GM12874 (cell line): ENCODE measurements around the gene PLXND1.

ENCODE experiments used
- TF ChIP-seq, protein P1 (sequence below): IDR thresholded peaks from 2 replicates; pipeline ENCODE4 v1.5.1; 2011; ENCODE audit warnings: low read depth, mild to moderate bottlenecking, control low read depth, low read length, moderate library complexity; ENCODE audit not compliant: insufficient read depth

PLXND1 gene

DNA sequence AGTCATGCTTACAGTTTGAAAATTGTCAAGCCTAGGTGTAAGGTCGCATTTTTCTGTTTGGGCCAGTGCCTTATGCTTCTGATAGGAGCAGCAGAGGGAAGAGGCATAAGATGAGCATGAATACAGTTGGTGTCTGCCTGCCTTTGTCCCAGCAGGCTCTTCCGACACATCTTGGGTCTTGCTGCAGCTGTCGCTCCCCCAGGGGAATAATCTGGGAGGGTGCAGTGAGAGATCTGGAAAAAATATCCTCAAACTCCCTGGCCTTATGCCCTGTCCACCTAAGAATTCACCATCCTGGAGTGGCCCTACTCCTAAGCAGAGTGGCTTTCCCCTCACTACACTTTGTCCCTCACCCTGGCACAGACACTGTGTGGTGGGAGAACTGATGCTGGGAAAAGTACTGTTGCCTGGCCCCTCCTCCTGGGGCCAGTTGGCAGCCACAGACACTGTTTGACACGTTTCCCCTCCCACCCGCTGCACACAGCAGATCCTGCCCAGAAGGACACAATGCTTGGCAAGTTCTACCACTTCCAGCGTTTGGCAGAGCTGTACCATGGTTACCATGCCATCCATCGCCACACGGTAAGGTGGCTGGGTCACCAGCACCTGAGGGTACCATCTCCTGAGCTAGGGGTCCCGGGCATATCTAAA lies 99.2 kb downstream of the PLXND1 start:
- TF ChIP-seq, protein P1, sequence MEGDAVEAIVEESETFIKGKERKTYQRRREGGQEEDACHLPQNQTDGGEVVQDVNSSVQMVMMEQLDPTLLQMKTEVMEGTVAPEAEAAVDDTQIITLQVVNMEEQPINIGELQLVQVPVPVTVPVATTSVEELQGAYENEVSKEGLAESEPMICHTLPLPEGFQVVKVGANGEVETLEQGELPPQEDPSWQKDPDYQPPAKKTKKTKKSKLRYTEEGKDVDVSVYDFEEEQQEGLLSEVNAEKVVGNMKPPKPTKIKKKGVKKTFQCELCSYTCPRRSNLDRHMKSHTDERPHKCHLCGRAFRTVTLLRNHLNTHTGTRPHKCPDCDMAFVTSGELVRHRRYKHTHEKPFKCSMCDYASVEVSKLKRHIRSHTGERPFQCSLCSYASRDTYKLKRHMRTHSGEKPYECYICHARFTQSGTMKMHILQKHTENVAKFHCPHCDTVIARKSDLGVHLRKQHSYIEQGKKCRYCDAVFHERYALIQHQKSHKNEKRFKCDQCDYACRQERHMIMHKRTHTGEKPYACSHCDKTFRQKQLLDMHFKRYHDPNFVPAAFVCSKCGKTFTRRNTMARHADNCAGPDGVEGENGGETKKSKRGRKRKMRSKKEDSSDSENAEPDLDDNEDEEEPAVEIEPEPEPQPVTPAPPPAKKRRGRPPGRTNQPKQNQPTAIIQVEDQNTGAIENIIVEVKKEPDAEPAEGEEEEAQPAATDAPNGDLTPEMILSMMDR = no peak

- TF ChIP-seq, protein P1 = no peak
Measured at GRCh38 chr3:129506231-129506742, 100.2 kb downstream of the PLXND1 start.

DNA sequence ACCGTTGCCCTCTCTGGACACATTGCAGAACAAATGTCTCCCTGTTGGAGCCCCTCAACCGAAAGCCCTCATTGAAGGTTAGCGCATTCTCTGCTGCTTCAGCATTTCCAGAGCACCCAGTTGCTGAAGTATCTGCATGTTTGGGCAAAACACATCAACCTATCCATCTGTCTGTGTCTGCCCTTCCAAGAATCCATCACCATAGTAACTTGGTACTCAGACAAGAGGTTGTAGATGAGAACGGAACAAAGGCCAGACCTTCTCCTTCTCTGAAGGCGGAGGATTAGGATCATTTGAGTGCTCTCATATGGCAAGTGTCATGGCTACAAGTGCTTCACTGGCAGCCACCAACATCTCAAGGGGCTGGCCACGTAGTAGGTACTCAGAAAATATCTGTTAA lies 101.1 kb downstream of the PLXND1 start:
- TF ChIP-seq, protein P1 = no peak
